Measurements from ENCODE around the gene SPATA3.
"Not testable (repeated sequence)": the region's sequence is repeated elsewhere in the genome, so short reads cannot be mapped to it uniquely, and the experiment has no call there.

SPATA3 gene

GRCh38 chr2:230958820-230959756, 36.8 kb upstream of the SPATA3 start:
- no peak for DNase-seq (ENCODE audit: low spot score)

GRCh38 chr2:230960026-230960425, 35.9 kb upstream of the SPATA3 start:
- no peak for DNase-seq (ENCODE audit: low spot score)
- no peak for TF ChIP-seq CTCF (IDR thresholded peaks at IDR 0.05; ENCODE audit: extremely low read depth, missing control alignments)

More at GRCh38 chr2:230958820-230959756, 36.8 kb upstream of the SPATA3 start:
- TF ChIP-seq CTCF (IDR thresholded peaks at IDR 0.05; ENCODE audit: extremely low read depth, missing control alignments), result no peak

- no peak for DNase-seq (ENCODE audit: low spot score)
- no peak for TF ChIP-seq CTCF (IDR thresholded peaks at IDR 0.05; ENCODE audit: extremely low read depth, missing control alignments)
Observed at GRCh38 chr2:230961091-230961491, 34.8 kb upstream of the SPATA3 start.

- TF ChIP-seq CTCF (IDR thresholded peaks at IDR 0.05; ENCODE audit: extremely low read depth, missing control alignments), result no peak
- DNase-seq (ENCODE audit: low spot score), result no peak
Observed at GRCh38 chr2:230964136-230964730, 31.7 kb upstream of the SPATA3 start.

GRCh38 chr2:230967113-230967512, 28.8 kb upstream of the SPATA3 start:
- no peak for TF ChIP-seq CTCF (IDR thresholded peaks at IDR 0.05; ENCODE audit: extremely low read depth, missing control alignments)
- DNase-seq (ENCODE audit: low spot score), result no peak

GRCh38 chr2:230968314-230968713, 27.6 kb upstream of the SPATA3 start:
- not testable (repeated sequence) for DNase-seq (ENCODE audit: low spot score)

- no peak for TF ChIP-seq CTCF (IDR thresholded peaks at IDR 0.05; ENCODE audit: extremely low read depth, missing control alignments)
- DNase-seq (ENCODE audit: low spot score), result no peak
Observed at GRCh38 chr2:230968921-230969658, 26.8 kb upstream of the SPATA3 start.

Measured in GM20000 (cell line).